GM20000 (cell line): ENCODE data around the gene FBXL17.

Source experiments
- DNase-seq: peaks from one replicate; pipeline ENCODE4 v3.0.0; 2012; ENCODE audit warnings: low spot score
- CTCF ChIP-seq: IDR thresholded peaks from 2 replicates; pipeline ENCODE4 v1.5.1; 2012; ENCODE audit warnings: mild to moderate bottlenecking, control low read depth; ENCODE audit errors: extremely low read depth, missing control alignments

Gene FBXL17

GRCh38 chr5:107875833-107876232 is 506.1 kb downstream of the FBXL17 start:
- DNase-seq: no peak
- TF ChIP-seq CTCF: no peak

- TF ChIP-seq CTCF: no peak
- DNase-seq: no peak
Measured at GRCh38 chr5:107874795-107875194, 507.1 kb downstream of the FBXL17 start.

GRCh38 chr5:107873877-107874276 is 508.0 kb downstream of the FBXL17 start:
- DNase-seq: no peak
- no peak for TF ChIP-seq CTCF

- TF ChIP-seq CTCF: no peak
- DNase-seq: no peak
Measured at GRCh38 chr5:107871023-107871422, 510.9 kb downstream of the FBXL17 start.

GRCh38 chr5:107869438-107870115 is 512.3 kb downstream of the FBXL17 start:
- DNase-seq: no peak
- TF ChIP-seq CTCF: no peak

GRCh38 chr5:107868650-107869409 is 513.1 kb downstream of the FBXL17 start:
- no peak for TF ChIP-seq CTCF
- DNase-seq: no peak

- no peak for DNase-seq
- TF ChIP-seq CTCF: no peak
Measured at GRCh38 chr5:107867266-107867665, 514.6 kb downstream of the FBXL17 start.
